Liver (tissue), 3 donors: ENCODE results near the gene STAT5B.

Experiments
- ATF3 ChIP-seq: IDR thresholded peaks from 2 replicates; pipeline ENCODE4 v1.6.1; 2016; ENCODE audit warnings: antibody characterized with exemption
- CTCF ChIP-seq: fragments of 150-350 bp; IDR thresholded peaks from 2 replicates; pipeline ENCODE4 v1.5.1; 2017; ENCODE audit warnings: improper control_type of control experiment, low read depth, low read length; ENCODE audit not compliant: missing input control
- EGR1 ChIP-seq, 2 donors: IDR thresholded peaks; 2 replicates each; pipeline ENCODE4 v1.6.1; 2016 to 2018; ENCODE audit warnings: antibody characterized with exemption in 2 of 2, low read depth in 2 of 2
- FOXA1 ChIP-seq: IDR thresholded peaks from 2 replicates; pipeline ENCODE4 v1.6.1; 2016; ENCODE audit warnings: antibody characterized with exemption
- FOXA2 ChIP-seq: IDR thresholded peaks from 2 replicates; pipeline ENCODE4 v1.6.1; 2016; ENCODE audit warnings: antibody characterized with exemption
- HNF4A ChIP-seq, 2 donors: conservative IDR thresholded peaks; 2 replicates each; pipeline ENCODE4 v1.6.1; 2016; ENCODE audit warnings: antibody characterized with exemption in 2 of 2, mild to moderate bottlenecking in 2 of 2
- JUND ChIP-seq, 2 donors: IDR thresholded peaks; 2 replicates each; pipeline ENCODE4 v1.6.1; 2016; ENCODE audit warnings: antibody characterized with exemption in 2 of 2
- RAD21 ChIP-seq, 2 donors: IDR thresholded peaks; 2 replicates each; pipeline ENCODE4 v1.6.1; 2016; ENCODE audit warnings: antibody characterized with exemption in 2 of 2, mild to moderate bottlenecking in 2 of 2
- REST ChIP-seq: IDR thresholded peaks from 2 replicates; pipeline ENCODE4 v1.6.1; 2016; ENCODE audit warnings: antibody characterized with exemption, mild to moderate bottlenecking
- SP1 ChIP-seq: IDR thresholded peaks from 2 replicates; pipeline ENCODE4 v1.6.1; 2018; ENCODE audit warnings: antibody characterized with exemption, mild to moderate bottlenecking
- TAF1 ChIP-seq: conservative IDR thresholded peaks from 2 replicates; pipeline ENCODE4 v1.6.1; 2016; ENCODE audit warnings: antibody characterized with exemption, mild to moderate bottlenecking
- YY1 ChIP-seq: IDR thresholded peaks from 2 replicates; pipeline ENCODE4 v1.6.1; 2016; ENCODE audit warnings: antibody characterized with exemption, mild to moderate bottlenecking
- ZBTB33 ChIP-seq: IDR thresholded peaks from 2 replicates; pipeline ENCODE4 v1.6.1; 2016; ENCODE audit warnings: antibody characterized with exemption
- TF ChIP-seq, protein P1 (sequence below): IDR thresholded peaks from 2 replicates; pipeline ENCODE4 v1.6.1; 2016; ENCODE audit warnings: antibody characterized with exemption
- donor health status: healthy.
- donor health status: healthy.

GRCh38 chr17:42286411-42287221 is 10.4 kb upstream of the STAT5B start:
- TF ChIP-seq ZBTB33 (no peak), ATF3 (no peak), RAD21 (IDR thresholded peaks at IDR 0.05) (no peak), SP1 (no peak), CTCF (no peak), YY1 (no peak), EGR1 (IDR thresholded peaks at IDR 0.05; ENCODE audit: low read depth in 2 of 2) (no peak), FOXA1 (no peak), HNF4A (conservative IDR thresholded peaks at IDR 0.05) (no peak), REST (no peak), FOXA2 (no peak), TAF1 (no peak), JUND (IDR thresholded peaks at IDR 0.05) (no peak)
- TF ChIP-seq, protein P1, sequence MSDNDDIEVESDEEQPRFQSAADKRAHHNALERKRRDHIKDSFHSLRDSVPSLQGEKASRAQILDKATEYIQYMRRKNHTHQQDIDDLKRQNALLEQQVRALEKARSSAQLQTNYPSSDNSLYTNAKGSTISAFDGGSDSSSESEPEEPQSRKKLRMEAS, result no peak
